ENCODE results near the gene AOPEP. TPM values are rescaled to one million over a fixed set of nuclear protein-coding genes. Genes with fewer than 3 reads are reported as not detected.

The AOPEP gene
- total RNA-seq, 1 donor from 2014 or later, result 92.3 TPM

DNA sequence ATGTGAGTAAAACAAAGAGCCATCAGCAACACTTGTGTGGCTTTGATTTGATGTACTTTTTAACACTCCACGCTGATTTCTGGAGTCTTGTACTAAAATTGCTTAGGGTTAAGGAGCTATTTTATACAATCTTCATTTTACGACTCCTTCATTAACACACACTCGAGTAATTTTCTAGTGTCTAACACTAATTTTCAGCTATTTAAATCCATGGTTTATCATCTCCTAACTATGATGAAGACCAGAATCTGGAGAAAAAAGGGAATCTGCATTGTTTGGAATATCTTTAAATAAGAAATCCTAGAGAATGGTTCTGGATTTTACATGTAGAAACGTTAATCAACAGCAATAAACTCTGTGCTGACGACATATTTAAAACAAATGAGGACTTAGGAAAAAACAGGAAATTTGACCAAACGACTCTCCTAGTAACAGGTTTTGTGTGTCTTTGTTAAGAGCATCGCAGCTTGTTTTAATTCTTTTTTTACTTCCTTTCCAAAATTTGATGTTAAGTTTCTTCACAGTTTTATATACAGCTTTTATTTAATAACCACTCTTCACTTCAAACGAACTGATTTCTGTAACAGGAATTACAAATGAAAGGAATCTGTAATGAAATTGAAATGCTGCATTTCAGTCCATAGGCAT lies 138.5 kb downstream of the AOPEP start:
- H3K36me3 Mint-ChIP-seq (ENCODE audit: low read depth), result peaks cover 1% of the 10 kb centered on the region
- TF ChIP-seq, protein P1, sequence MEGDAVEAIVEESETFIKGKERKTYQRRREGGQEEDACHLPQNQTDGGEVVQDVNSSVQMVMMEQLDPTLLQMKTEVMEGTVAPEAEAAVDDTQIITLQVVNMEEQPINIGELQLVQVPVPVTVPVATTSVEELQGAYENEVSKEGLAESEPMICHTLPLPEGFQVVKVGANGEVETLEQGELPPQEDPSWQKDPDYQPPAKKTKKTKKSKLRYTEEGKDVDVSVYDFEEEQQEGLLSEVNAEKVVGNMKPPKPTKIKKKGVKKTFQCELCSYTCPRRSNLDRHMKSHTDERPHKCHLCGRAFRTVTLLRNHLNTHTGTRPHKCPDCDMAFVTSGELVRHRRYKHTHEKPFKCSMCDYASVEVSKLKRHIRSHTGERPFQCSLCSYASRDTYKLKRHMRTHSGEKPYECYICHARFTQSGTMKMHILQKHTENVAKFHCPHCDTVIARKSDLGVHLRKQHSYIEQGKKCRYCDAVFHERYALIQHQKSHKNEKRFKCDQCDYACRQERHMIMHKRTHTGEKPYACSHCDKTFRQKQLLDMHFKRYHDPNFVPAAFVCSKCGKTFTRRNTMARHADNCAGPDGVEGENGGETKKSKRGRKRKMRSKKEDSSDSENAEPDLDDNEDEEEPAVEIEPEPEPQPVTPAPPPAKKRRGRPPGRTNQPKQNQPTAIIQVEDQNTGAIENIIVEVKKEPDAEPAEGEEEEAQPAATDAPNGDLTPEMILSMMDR (IDR thresholded peaks at IDR 0.05), result no peak
- no peak for DNase-seq (ENCODE audit: low spot score)
- no peaks in the 10 kb centered on the region for H3K9me3 Mint-ChIP-seq (ENCODE audit: low read depth)
- no peaks in the 10 kb centered on the region for H3K27me3 Mint-ChIP-seq (ENCODE audit: low read depth)
- no peak overlapping the region for H3K4me3 Mint-ChIP-seq (ENCODE audit: unreplicated experiment)
- peaks cover 85% of the 10 kb centered on the region for H3K4me1 Mint-ChIP-seq (ENCODE audit: low read depth)
- H3K27ac Mint-ChIP-seq (ENCODE audit: unreplicated experiment), result peak overlapping the region; percentile 94

DNA sequence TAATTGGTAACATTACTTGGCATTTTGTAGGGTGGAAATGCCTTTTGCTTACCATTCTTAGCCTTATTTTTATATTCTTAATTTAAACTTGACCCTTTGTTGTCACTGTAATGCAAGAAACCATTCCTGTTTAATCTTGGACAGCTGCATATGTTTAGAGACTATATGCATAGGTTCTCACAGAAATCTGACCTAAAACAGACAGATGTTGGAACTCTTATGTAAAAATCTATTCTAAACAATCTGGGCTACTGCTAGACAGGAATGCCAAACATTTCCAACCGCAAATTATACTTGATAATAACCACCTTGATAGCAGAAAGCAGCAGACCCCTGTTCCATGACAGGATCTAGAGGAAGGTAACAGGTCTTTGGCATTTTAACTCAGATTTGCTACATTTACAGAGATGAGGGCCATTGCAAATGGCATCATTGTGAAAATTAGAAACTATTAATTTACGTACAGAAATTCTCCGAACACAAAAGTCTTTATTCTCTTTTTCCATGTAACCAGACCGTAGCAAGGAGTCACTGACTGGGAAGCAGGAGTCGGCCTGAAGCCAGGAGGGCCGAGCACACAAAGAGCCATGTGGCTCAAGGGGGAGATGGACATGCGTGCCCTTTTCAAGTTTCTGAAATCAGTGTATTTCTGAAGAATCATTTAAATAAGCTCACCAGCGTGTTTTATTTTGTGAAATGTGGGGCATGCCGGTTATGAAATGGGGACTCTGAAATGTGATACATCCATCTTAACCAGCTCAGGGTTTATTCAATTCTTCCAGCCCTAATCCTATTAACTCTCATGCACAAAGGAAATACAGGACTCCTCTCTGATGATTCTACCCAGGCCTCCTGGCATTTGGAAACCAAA lies 139.3 kb downstream of the AOPEP start:
- Mint-ChIP-seq H3K9me3 (ENCODE audit: low read depth) (no peaks in the 10 kb centered on the region), H3K4me3 (ENCODE audit: unreplicated experiment) (peak overlapping the region; percentile 8), H3K27me3 (ENCODE audit: low read depth) (no peaks in the 10 kb centered on the region), H3K27ac (ENCODE audit: unreplicated experiment) (peak overlapping the region; percentile 94), H3K36me3 (ENCODE audit: low read depth) (no peaks in the 10 kb centered on the region), H3K4me1 (ENCODE audit: low read depth) (peaks cover 82% of the 10 kb centered on the region)
- TF ChIP-seq, protein P1 (IDR thresholded peaks at IDR 0.05), result no peak
- DNase-seq (ENCODE audit: low spot score), result no peak

DNA sequence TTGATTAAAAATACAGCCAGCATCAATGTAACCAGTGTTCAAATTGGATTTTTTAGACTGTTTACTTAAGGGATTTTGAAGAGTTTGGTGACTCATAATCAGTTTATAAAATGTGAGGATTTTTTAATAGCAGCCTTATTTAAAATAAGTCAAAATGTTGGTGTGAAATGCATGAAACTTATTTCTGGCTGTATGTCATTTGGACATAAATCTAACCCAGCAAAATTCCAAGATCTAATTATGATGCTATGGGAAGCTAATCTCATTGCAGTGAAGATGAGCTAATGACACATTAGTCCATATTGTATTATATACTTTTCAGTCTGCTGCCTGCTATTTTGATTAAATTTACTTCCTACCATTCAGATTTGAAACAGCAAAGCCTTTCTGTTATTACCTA lies 140.3 kb downstream of the AOPEP start:
- Mint-ChIP-seq H3K4me1 (ENCODE audit: low read depth) (peaks cover 83% of the 10 kb centered on the region), H3K4me3 (ENCODE audit: unreplicated experiment) (peak overlapping the region; percentile 48)

DNA sequence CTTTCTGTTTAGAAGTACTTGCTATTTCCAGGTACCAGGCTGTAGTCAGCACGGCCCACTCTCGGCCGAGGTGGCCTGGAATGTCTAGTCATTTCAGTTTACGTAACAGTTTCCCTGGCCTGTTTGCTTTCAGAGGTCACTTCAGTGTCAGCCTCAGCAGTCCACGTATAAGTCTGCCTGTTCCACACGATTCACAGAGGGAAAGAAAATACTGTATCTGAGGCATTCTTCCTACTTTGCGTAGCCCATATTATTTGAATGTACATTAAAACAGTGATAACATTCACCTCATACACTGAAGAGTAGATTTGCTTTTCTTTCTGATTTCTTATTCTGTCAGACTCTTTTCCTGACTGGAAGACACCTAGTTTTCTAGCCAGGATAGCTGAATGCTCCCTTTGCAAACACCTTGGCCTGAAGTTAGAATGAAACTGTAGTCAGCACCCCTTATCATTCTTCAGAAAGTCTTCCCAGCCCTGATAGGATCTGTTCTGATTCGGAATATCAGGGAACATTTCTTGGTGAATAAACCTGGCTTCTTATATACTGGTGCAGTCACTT lies 140.9 kb downstream of the AOPEP start:
- Mint-ChIP-seq H3K36me3 (ENCODE audit: low read depth) (no peaks in the 10 kb centered on the region), H3K4me1 (ENCODE audit: low read depth) (peaks cover 86% of the 10 kb centered on the region), H3K4me3 (ENCODE audit: unreplicated experiment) (peak overlapping the region; percentile 48), H3K27ac (ENCODE audit: unreplicated experiment) (peak overlapping the region; percentile 94), H3K27me3 (ENCODE audit: low read depth) (no peaks in the 10 kb centered on the region), H3K9me3 (ENCODE audit: low read depth) (no peaks in the 10 kb centered on the region)
- TF ChIP-seq, protein P1 (IDR thresholded peaks at IDR 0.05), result no peak
- DNase-seq (ENCODE audit: low spot score), result no peak

More for the DNA sequence above, 140.3 kb downstream of the AOPEP start:
- DNase-seq (ENCODE audit: low spot score), result no peak
- TF ChIP-seq, protein P1 (IDR thresholded peaks at IDR 0.05), result no peak
- H3K36me3 Mint-ChIP-seq (ENCODE audit: low read depth), result no peaks in the 10 kb centered on the region
- H3K9me3 Mint-ChIP-seq (ENCODE audit: low read depth), result no peaks in the 10 kb centered on the region
- H3K27me3 Mint-ChIP-seq (ENCODE audit: low read depth), result no peaks in the 10 kb centered on the region
- H3K27ac Mint-ChIP-seq (ENCODE audit: unreplicated experiment), result peak overlapping the region; percentile 94

DNA sequence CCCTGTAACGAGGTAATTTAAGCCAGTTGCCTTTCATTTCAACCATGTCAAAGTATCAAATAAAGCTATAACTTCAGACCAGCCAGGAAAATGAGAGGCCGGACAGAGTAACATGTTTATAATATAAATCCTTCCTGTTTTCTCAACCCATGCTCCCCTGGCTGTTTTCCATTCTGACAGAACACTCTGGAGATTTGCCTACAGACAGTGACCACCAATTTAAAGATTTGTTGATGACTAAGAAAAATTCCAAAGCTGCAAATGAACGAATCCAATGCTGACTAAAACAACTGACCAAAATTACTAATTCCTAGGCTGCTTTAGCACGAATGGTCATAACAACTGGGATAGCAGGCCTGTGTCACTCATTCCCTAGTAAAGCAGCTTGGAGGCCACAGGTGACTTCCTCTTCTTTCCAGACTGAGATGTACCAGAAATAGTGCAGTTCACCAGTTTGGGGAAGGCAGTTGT lies 141.4 kb downstream of the AOPEP start:
- Mint-ChIP-seq H3K9me3 (ENCODE audit: low read depth) (no peaks in the 10 kb centered on the region), H3K4me3 (ENCODE audit: unreplicated experiment) (peak overlapping the region; percentile 28), H3K4me1 (ENCODE audit: low read depth) (peaks cover 87% of the 10 kb centered on the region), H3K27me3 (ENCODE audit: low read depth) (no peaks in the 10 kb centered on the region), H3K36me3 (ENCODE audit: low read depth) (no peaks in the 10 kb centered on the region), H3K27ac (ENCODE audit: unreplicated experiment) (peak overlapping the region; percentile 94)
- TF ChIP-seq, protein P1 (IDR thresholded peaks at IDR 0.05), result no peak
- no peak for DNase-seq (ENCODE audit: low spot score)
